NCI-H2107 treated with DMSO at 0.1 percent for 48 hours (cell line): ENCODE results near the gene OXNAD1.
A peak's percentile ranks its signal among the peaks of the same experiment; 100 is the strongest.

Experiments
- DNase-seq: peaks from one replicate; lab custom pipeline; 2025; ENCODE audit not compliant: unreplicated experiment; lab: John Stamatoyannopoulos, UW

Gene OXNAD1

DNA sequence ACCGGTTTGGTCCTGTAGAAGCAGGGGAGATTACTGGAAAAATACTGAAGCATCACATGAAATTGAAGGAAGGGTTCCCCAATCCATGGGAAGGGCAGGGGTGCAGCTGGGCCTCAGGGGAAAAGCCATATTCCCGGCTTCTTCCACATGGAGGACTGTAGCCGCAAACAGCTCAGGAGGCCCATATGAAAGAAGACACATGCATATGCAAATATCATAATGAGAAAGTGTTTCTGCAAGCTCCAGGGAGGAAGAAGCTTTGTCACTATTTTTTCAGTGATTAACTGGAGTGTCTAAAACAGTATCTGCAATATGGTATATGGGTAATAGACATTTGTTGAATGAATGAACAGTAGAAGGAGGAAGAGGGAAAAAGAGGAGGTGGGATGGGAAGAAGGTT is 19.4 kb upstream of the OXNAD1 start:
- DNase-seq: no peak

DNA sequence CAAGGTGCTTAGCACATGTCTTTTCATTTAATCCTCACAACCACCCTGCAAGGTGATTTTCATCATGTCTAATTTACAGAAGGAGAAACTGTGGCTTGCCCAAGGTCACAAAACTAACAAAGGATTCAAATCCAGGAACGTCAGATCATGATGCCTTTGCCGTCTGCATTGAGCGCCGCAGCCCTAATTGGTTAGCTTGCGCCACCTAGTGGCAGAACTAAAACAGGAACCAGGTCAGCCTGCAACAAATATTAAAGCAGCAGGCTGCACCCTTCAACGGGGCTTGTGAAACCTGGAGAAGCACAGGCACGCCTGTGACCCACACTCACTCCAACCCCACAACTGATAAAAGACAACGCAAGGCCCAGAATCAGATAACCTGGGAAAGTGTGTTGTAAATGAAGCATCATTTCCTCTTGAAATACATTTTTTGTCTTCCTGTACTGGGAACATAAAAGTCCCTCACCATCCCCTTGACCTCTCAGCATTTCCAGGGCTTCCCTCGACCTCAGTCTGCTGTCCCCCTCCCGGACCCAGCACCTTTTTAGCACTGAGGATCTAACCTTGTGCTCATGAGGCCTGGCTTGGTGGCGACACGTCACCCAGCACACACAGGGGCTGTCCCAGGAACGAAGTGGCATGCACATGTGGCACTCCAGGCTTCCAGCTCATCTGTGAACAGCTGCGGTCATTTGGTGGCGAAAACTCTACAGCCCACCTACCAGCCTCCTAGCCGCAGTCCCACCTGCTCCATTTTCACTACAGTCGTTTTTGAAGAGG is 17.5 kb upstream of the OXNAD1 start:
- DNase-seq: peak; percentile 52

DNA sequence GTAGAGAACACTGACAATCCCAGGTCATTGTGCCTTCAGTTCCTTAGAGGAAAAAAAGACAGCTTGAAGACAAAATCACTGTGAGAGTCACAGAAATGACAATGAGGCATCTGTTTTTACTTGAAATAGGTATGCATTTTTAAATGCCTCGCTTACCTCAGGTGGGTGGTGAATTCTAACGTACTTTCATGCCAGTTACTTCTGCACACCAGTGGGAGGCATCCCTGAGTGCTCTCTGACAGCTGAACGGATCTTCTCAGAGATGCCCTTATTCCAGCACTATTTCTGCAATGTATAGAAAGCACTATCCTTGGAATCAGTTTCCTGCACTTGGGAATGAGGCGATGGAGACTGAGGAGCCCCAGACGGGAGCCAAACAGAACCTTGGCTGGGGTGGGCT is 16.5 kb upstream of the OXNAD1 start:
- DNase-seq: no peak

DNA sequence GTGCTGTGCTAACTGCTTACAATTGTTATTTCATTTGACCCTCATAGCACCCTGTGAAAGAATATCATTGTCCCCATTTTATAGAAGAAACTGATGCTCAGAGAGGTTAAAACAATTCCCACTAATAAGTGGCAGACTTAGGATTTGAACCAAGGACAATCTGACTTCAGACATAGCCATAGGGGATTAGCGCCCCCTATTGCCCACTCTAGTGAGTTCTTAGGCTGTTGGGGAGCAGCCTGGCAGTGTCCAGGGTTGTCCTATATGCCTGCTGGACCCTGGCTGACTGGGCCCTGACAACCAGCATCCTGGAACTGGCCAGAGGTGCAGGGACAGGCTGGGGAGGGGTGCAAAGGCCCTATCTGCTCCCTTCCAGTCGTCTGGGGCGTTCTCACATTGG is 15.7 kb upstream of the OXNAD1 start:
- no peak for DNase-seq

DNA sequence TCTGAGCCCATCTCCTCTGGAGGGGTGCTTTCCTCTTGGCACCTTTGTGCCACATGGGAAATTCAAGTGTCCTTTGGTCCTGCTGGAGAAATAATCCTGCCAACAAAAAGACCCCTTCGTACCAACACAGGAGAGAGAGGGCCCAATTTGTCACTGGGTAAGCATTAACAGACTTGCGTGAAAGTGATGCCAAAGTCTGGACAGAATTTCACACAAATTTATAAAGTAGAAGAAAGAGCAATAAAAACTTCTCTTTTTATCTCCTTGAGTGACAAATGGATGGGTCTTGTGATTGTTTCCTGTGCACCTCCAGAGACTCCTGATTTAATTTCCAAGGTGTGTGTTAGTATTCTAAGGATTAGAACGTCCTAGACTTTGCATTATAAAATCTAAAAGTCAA is 15.1 kb upstream of the OXNAD1 start:
- no peak for DNase-seq

DNA sequence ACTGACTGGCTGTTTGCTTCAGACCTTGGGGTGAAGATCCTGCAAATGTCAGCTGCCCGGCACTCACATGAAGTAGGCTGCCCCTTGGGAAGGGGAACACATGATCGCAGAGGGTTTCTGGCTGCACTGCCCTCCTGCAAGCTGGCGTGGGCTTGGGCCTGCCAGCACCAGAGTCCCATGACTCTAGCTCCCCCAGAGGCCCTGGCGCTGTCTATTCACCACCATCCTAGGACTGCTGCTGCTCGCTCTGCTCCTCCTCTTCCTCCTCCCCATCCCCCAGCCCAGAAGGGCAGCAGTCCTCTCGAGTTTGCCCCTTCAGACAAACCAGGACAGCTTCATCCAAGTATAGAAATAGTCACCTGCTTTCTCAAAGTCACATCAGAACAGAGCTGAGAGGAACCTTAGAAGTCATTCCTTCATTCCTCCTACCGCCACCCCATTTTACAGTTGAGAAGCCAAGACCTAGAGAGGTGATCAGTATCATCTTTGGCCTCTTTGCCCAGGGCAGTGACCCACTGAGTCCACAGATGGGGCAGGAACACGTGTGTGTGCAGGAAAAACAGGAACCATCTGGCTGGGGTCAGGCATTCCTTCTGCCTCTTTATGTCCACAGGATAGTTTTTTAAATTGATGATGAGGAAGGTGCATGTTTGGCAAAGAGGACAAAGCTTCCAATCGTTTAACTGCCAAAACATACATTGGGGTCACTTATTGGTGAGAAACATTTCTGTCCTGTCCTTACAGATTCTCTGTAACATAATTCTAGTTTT is 13.5 kb upstream of the OXNAD1 start:
- DNase-seq: no peak

DNA sequence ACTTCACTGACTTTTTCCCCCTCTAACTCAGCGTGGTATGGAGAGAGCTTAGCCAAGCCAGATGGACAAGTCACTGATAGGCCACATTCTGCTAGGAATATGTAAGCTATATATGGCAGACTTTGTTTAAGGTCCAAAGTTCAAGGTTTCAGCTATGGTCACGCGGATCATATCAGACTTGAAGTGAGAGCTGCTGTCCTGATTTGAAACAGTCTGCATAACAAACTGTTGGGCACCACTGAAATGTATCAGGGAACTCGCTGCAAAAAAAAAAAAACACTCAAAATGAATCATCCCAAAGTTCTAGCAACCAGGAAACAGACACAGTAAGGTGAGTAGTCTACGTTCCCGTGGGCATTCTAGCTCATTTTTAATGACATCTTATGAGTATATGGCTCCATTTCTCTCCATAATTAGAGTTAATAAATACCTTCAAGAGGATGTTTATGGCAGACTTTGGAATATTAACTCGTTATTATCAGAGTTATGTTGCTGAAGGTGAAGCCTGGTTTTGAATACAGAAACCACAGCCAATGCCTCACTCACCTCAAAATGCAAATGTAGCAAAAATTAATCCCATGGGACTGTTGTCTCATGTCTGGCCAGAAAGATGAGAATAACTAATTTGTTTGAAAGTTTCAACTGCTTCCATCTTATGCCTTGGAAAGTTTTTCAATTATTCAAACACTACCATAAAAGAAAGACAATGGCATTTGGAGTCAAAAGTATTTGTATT is 12.6 kb upstream of the OXNAD1 start:
- DNase-seq: no peak

DNA sequence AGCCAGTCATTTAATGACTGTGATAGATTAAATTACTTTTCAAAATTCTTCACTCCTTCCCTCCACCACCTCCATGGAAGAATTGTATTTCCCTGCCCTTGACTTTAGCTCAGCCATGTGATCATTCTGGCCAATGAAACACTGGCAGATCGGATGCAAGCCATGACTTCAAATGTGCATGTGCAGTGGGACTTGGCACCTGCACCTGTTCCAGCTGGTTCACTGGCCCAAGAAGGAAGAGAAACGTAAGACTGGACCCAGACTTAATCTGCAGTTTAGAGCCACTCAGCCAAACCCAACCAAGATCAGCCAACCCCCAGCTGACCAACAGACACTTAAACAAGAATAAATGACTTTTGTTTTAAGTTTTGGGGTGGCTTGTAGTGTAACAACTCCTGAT is 12.0 kb upstream of the OXNAD1 start:
- DNase-seq: no peak

DNA sequence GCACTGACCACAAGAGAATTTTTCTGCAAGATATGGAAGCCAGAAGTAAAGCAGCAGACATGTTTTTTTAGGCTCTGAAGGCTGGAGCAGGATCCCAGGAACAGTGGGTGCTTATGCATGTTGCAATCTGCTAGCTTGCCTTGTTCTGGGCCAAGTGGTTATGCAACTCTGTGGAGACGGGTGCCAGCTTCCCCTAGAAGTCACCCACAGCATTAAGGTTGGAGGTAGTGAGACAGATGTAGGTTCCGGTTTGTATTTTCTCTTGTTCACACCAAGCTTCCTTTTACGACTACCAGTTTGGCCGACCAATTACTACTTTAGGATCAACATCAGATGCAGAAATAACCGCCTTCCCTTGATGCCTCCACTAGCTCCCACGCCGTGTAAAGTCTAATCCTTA is 11.4 kb upstream of the OXNAD1 start:
- no peak for DNase-seq

DNA sequence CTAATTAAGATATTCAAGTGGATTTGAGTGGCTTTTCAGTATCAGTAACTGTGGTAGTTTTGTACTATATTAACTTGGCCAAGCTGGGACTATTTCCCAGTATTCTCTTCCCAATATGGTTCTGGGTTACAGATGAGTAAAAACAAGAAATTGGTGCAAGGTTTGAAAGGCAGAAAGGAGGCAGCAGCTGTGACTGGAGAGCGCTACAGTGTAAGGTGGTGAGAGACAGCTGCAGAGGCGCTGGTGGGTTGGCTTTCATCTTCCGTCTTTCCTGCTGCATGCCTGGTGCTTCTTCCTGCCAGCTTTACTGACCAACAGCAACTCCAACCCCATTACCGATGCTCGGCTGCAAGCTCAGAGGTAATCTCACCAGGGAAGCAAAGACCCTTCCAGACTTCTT is 10.1 kb upstream of the OXNAD1 start:
- peak; percentile 18 for DNase-seq

DNA sequence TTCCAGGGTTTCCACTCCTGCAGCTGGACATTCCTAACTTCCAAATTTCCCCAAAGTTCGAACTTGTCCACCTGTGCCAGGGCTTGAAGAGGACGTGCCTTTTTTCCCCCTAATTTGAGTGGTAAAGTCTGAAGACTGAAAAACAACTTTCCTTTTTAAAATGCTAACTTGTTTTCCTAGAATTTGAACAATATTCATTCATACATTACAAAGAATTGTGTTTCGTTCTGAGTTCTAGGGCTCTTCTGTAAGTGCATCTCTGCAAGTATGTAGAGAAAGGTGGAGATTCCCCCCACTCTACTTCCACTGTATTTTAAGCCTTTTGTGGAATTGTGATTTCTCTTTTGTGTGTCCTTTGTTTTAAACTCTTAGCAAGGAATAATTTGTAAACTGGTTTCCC is 9.7 kb upstream of the OXNAD1 start:
- no peak for DNase-seq

DNA sequence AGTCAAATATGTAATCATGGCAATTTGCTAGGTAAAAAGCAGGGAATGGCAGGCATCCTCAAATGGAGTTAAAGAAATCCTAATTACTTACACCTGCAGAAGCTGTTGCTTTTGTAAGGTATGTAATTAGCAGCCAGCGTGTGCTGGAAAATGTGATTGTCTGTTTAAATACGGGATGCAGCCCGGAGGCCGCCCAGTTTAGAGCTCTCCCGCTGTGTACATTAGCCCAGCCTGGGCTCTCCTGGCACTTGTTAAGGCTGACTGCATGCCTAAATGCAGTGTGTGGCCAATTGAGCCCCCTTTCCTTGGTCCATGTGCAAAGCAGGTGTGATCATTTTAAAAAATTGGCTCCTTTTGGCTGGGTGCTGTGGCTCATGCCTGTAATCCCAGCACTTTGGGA is 9.3 kb upstream of the OXNAD1 start:
- peak; percentile 52 for DNase-seq

DNA sequence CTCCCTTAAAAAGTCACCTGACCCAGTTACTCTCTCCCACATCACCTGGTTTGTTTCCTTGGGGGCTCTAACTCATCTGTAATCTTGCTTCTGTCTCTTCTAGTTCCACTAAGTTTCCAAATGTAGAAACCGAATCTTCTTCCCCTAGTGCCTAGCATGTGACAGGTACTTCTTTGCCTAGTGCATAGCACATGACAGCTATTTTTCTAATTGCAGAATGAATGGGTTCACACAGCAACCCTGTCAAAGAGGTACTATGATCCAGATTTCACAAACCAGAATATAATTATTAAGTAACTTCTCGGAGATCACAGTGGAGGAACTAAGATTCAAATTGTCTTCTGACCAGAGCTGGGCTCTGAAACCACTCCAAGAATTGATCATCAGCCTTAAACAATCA is 7.7 kb upstream of the OXNAD1 start:
- DNase-seq: no peak

DNA sequence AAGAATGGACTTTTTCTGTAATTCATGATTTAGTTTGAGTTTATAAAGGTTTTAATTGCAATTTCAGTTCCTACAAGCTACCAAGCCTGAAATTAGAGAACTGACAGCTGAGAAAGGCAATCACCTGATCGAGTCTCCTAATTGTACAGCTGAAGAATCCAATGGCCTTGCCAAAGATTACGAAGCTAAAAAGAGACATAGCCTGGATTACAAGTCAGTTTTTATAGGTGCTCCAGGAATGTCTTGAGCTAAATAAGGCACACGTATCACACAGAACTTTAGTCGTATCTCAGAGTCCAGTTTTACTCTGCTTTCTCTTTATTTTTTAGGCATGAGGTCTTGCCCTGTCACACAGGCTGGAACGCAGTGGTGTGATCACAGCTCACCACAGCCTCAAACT is 6.8 kb upstream of the OXNAD1 start:
- no peak for DNase-seq

DNA sequence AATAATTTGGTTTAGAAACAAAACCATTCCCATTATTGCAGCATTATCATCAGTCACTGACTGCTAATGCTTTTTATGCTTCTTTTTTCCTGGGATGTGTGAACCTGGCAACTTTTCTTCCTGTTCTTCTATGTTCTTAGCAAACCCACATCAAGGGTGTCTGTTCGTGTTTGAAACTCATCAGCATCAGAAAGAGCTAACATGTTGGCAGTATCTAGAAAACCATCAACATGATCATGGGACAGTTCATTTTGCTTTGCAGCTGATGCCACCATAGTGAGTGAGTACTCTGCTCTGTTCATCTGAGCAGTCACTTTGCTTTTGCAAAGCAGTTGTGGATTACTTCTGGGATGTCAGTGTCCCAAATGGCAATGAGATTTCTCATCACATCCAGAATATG is 6.1 kb upstream of the OXNAD1 start:
- DNase-seq: no peak

DNA sequence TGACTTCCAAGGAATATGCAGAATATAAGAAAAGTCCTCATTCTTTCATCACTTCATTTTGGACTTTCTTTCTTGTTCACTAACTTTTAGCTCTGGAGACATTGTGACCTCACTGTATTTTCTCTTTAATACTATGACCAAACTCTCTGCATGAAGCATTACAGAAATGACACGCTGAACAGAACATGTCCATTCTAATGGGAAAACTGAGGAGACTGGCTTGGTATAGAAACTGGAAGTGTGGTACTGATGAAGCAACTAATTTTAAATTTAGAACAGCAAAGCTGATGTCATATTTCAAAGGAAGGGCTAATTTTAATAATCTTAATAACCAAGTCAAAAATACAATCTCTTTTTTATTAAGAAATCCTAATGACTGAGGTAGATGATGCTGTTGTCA is 5.0 kb upstream of the OXNAD1 start:
- no peak for DNase-seq

DNA sequence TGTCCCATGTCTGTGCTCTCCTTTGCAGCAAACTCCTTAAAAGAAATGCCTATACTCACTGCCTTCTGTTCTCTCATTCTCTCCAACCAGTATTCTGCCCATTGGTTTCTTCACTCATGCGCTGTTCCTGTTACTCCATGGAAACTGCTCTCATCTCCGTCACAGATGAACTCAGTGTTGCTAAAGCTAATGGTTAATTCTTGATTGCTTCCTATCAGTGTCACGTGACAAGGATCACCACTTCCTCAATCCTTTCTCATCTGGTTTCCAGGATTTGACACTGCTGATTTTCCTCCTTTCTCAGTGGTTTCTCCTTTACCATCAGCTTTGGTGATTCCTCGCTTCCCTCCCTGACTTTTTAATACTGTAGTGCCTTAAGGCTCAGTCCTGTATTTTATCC is 2.8 kb upstream of the OXNAD1 start:
- DNase-seq: no peak

DNA sequence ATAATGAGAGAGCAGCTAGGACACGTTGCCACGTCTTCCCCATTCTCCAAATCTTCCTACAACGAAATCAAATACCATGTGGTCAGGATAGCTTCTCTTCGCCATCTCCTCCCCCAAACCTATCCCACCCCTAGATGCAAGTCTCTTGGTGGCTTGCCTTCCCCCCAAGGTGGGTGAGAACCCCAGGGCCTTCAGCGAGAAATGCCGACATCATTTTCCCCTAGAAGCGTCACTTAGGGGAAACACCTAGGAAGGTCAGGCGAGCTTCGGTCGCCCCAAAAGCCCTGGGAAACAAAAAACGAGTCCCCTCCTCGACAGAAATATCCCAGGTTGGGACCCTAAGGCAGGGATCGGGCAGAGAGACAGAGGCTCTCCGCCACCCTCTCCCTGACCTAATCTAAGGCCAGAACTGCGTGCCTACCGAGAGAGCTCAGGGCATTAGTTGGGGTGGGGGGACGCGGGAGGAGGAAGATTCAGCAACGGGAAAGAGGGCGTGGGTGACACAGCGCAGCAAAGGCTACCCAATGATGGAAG is 771 bp upstream of the OXNAD1 start:
- no peak for DNase-seq

DNA sequence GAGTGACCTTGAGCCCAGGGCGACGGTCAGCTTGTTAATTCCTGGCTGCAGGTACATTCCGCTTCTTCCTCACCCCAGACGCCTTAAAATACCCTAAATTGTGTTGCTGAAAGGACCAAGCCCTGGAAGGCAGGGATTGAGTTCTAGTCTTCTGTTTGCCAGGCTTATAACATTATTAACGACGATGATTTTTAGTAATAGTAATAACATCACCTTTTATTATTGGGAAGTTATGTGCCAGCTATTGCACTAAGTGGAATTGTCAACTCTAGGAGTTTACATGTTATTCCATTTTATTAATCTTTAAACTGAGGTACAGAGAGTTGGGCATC is 409 bp downstream of the OXNAD1 start:
- no peak for DNase-seq

DNA sequence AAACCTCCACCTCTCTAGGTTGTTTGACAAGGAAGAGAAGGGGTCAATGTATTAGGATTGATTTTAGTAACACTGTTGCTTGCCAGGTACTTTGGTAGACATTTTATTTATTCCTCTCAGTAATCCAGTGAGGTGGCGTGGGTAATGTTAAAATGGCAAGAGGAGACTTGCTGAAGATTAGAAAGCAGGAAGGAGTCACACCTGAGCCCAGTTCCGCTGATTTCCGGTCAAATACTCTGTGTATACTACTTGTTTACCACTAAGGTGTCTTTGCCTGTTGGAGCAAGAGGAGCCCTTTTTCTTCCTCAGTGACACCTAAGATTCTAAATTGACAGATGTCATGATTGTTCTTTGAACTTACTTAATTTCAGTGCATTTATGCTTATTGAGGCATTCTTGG is 1.7 kb downstream of the OXNAD1 start:
- DNase-seq: no peak

DNA sequence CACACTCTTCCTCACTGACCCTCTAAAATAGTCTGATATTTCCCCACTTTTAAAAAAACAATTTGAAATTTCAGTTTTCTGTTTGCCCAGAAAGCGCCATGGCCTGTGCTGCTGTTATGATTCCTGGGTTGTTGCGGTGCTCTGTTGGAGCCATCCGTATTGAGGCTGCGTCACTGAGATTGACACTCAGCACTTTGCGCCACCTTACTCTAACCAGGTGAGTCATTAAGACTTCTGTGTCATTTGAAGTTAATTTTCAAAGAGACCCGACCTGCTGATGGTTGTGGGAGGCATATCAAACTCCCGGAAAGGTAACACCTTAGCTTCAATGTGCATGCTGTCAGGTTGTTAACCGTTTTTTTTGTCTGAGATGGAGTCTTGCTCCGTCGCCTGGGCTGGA is 5.8 kb downstream of the OXNAD1 start:
- no peak for DNase-seq

DNA sequence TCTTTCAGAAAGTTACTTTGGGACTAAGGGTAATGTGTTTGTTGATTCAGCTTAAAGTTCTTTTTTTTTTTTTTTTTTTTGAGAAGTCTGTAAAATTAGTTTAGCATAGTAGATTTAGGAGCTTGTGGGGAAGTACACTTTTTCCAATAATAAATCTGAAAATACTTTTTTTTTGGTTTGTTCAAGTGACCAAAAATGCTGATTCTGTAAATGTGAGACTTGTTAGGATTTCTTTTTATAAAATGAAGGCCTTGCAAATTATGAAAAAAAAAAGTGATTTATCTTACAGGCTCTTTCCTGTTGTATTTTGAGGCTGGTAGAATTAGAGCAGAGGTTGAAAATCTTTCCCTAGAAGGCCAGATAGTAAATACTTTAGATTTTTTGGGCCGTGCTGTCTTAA is 7.6 kb downstream of the OXNAD1 start:
- no peak for DNase-seq
